ENCODE results near the gene ADAMTS17. TPM values are rescaled to one million over a fixed set of nuclear protein-coding genes. Genes with fewer than 3 reads are reported as not detected.

The ADAMTS17 gene
- total RNA-seq, 1 donor from 2014 or later, result 1.5 TPM

- Histone ChIP-seq H3F3A (ENCODE audit: low read depth) (peaks cover 9% of the 10 kb centered on the region), H3K4me2 (peak overlapping the region; percentile 52), H3K4me3 (no peak overlapping the region), H3K9me3 (ENCODE audit: low read depth) (no peaks in the 10 kb centered on the region), H4K20me1 (ENCODE audit: low read depth) (no peaks in the 10 kb centered on the region), H2AFZ (replicated peaks) (peak overlapping the region; percentile 28), H3K36me3 (no peaks in the 10 kb centered on the region), H3K27ac (peak overlapping the region; percentile 26), H3K27me3 (no peaks in the 10 kb centered on the region), H3K9ac (no peak overlapping the region), H3K79me2 (ENCODE audit: low read depth) (no peaks in the 10 kb centered on the region), H3K4me1 (peaks cover 11% of the 10 kb centered on the region)
- DNase-seq (ENCODE audit: low spot score), result no peak
- Mint-ChIP-seq H3K27ac (no peak overlapping the region), H3K4me1 (peaks cover 11% of the 10 kb centered on the region), H3K27me3 (ENCODE audit: insufficient read depth, low read depth) (peaks cover 4% of the 10 kb centered on the region), H3K9me3 (peaks cover 3% of the 10 kb centered on the region), H3K4me3 (no peak overlapping the region), H3K36me3 (no peaks in the 10 kb centered on the region)
- TF ChIP-seq EZH2 (IDR thresholded peaks at IDR 0.05) (no peak), EZH2phosphoT487 (IDR thresholded peaks at IDR 0.05) (no peak), CTCF (IDR thresholded peaks at IDR 0.05) (no peak)
Observed at GRCh38 chr15:100170291-100171210, 171.2 kb downstream of the ADAMTS17 start.

DNA sequence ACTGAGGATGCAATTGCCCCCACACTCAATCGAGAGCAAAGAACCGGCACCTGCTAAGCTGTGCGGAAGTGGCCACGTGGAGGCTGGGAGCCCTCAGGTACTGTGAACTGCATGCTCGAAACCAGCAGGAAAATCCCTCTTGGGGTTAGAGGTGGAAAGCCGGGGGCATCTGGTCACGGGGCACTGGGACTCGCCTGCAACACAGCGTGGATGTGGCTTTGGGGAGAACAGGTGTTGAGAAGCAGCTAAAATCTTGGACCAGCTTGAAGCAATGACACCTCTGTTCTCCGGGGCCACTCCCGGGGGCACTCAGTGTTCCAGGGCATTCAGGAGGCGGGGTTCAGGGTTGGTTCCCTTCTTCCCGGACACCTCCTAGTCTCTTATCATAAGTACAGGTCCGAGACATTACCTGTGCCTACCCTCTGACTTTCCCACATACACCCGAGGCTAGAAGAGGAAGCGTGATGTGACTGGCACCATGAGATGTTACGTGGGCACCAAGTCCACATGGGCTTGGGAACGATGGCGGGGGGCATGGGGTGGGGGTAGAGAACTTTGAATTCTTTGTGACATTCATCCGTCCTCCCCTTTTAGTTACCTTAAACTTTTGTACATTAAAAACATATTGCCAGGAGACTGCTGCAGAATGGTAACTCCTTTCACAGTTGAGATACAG, 172.0 kb downstream of the ADAMTS17 start:
- H3K4me3 ChIP-seq, result no peak overlapping the region
- TF ChIP-seq EZH2phosphoT487 (IDR thresholded peaks at IDR 0.05) (no peak), EZH2 (IDR thresholded peaks at IDR 0.05) (no peak), CTCF (IDR thresholded peaks at IDR 0.05) (no peak)

GRCh38 chr15:100168787-100169186, 173.0 kb downstream of the ADAMTS17 start:
- H3K4me2 ChIP-seq, result no peak overlapping the region
- H3K9ac ChIP-seq, result no peak overlapping the region
- H3K27me3 Mint-ChIP-seq (ENCODE audit: insufficient read depth, low read depth), result peaks cover 4% of the 10 kb centered on the region
- H3K4me3 ChIP-seq, result no peak overlapping the region
- no peaks in the 10 kb centered on the region for H3K36me3 Mint-ChIP-seq
- no peak overlapping the region for H3K27ac Mint-ChIP-seq
- no peak for TF ChIP-seq CTCF (IDR thresholded peaks at IDR 0.05)
- TF ChIP-seq EZH2phosphoT487 (IDR thresholded peaks at IDR 0.05), result no peak
- no peak for TF ChIP-seq EZH2 (IDR thresholded peaks at IDR 0.05)
- no peak overlapping the region for H2AFZ ChIP-seq (replicated peaks)
- H3K79me2 ChIP-seq (ENCODE audit: low read depth), result no peaks in the 10 kb centered on the region
- peaks cover 11% of the 10 kb centered on the region for H3K4me1 Mint-ChIP-seq
- no peak for DNase-seq (ENCODE audit: low spot score)
- H3K9me3 Mint-ChIP-seq, result peaks cover 3% of the 10 kb centered on the region
- H3K4me1 ChIP-seq, result peaks cover 11% of the 10 kb centered on the region
- H3K4me3 Mint-ChIP-seq, result no peak overlapping the region
- H3K9me3 ChIP-seq (ENCODE audit: low read depth), result no peaks in the 10 kb centered on the region
- H3K36me3 ChIP-seq, result no peaks in the 10 kb centered on the region
- no peaks in the 10 kb centered on the region for H3K27me3 ChIP-seq
- H3K27ac ChIP-seq, result no peak overlapping the region
- peaks cover 9% of the 10 kb centered on the region for H3F3A ChIP-seq (ENCODE audit: low read depth)
- H4K20me1 ChIP-seq (ENCODE audit: low read depth), result no peaks in the 10 kb centered on the region

More for the DNA sequence above, 172.0 kb downstream of the ADAMTS17 start:
- Histone ChIP-seq H3F3A (ENCODE audit: low read depth) (peaks cover 9% of the 10 kb centered on the region), H3K27me3 (no peaks in the 10 kb centered on the region), H3K4me1 (peaks cover 11% of the 10 kb centered on the region), H3K36me3 (no peaks in the 10 kb centered on the region), H3K27ac (no peak overlapping the region), H3K79me2 (ENCODE audit: low read depth) (no peaks in the 10 kb centered on the region), H3K9me3 (ENCODE audit: low read depth) (no peaks in the 10 kb centered on the region), H4K20me1 (ENCODE audit: low read depth) (no peaks in the 10 kb centered on the region), H3K9ac (no peak overlapping the region), H2AFZ (replicated peaks) (no peak overlapping the region), H3K4me2 (no peak overlapping the region)
- peaks cover 11% of the 10 kb centered on the region for H3K4me1 Mint-ChIP-seq
- peaks cover 4% of the 10 kb centered on the region for H3K27me3 Mint-ChIP-seq (ENCODE audit: insufficient read depth, low read depth)
- H3K4me3 Mint-ChIP-seq, result no peak overlapping the region
- DNase-seq (ENCODE audit: low spot score), result no peak
- H3K9me3 Mint-ChIP-seq, result peaks cover 3% of the 10 kb centered on the region
- no peaks in the 10 kb centered on the region for H3K36me3 Mint-ChIP-seq
- H3K27ac Mint-ChIP-seq, result no peak overlapping the region

Measured in neural progenitor cell (in vitro differentiated cells).